Measurements from ENCODE around the gene RPL22.

DNA sequence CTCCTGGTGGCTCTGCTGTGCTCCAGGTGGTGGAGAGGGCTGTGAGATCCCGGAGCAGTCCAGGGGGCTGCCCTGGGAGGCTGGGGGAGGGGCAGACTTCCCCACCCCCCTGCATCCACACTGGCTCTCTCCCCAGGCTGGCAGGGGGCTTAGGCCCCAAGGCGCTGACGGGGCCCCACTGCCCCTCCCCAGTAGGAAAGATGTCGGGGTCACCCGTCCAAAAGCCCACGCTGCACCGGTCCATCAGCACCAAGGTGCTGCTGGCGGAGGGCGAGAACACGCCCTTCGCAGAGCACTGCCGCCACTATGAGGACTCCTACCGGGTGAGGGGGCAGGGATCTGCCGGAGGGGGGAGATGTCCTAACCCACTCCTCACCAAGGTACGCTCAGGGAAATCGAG is 12.3 kb upstream of the RPL22 start:
- TF ChIP-seq, protein P1, sequence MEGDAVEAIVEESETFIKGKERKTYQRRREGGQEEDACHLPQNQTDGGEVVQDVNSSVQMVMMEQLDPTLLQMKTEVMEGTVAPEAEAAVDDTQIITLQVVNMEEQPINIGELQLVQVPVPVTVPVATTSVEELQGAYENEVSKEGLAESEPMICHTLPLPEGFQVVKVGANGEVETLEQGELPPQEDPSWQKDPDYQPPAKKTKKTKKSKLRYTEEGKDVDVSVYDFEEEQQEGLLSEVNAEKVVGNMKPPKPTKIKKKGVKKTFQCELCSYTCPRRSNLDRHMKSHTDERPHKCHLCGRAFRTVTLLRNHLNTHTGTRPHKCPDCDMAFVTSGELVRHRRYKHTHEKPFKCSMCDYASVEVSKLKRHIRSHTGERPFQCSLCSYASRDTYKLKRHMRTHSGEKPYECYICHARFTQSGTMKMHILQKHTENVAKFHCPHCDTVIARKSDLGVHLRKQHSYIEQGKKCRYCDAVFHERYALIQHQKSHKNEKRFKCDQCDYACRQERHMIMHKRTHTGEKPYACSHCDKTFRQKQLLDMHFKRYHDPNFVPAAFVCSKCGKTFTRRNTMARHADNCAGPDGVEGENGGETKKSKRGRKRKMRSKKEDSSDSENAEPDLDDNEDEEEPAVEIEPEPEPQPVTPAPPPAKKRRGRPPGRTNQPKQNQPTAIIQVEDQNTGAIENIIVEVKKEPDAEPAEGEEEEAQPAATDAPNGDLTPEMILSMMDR (IDR thresholded peaks at IDR 0.05): no peak
- TF ChIP-seq POLR2A (IDR thresholded peaks at IDR 0.05): no peak

Measured in heart left ventricle (tissue), 13 donors.